CD4-positive, alpha-beta T cell (primary cell): ENCODE measurements around the gene CSNK1E. TPM values are rescaled to one million over a fixed set of nuclear protein-coding genes. Genes with fewer than 3 reads are reported as not detected.

Experiments
- ATAC-seq: fragments of 200-7000 bp; cut with Tn5 transposase; one replicate; pipeline ENCODE4 v1.10.0; 2022; ENCODE audit warnings: mild to moderate bottlenecking; ENCODE audit not compliant: poor library complexity
- CTCF ChIA-PET: fragments of 350-600 bp; sonication (Branson Sonifier 250); formaldehyde crosslinking; loops from one replicate; lab custom pipeline; 2021; ENCODE audit warnings: antibody characterized with exemption, inconsistent platforms; lab: Charles Lee
- POLR2A ChIA-PET: fragments of 350-600 bp; sonication (Branson Sonifier 250); formaldehyde crosslinking; loops from one replicate; lab custom pipeline; 2021; ENCODE audit warnings: antibody characterized with exemption, inconsistent platforms; lab: Charles Lee
- DNase-seq, 14 experiments: peaks; one replicate each; pipeline ENCODE4 v3.0.0-alpha.2; 2013 to 2020; ENCODE audit warnings: mixed read lengths in 2 of 14
- H3K27ac ChIP-seq, 2 donors: one replicate each; pipeline versions ENCODE4 v1.5.1 to v1.7.0; 2013; ENCODE audit warnings: low read length in 2 of 2, low read depth in 1 of 2, mild to moderate bottlenecking in 1 of 2
- H3K27me3 ChIP-seq, 2 experiments: 1 replicate in 1 of 2; 2 replicates in 1 of 2; pipeline versions ENCODE4 v1.6.1 to v1.7.0; 2013; ENCODE audit warnings: low read length in 2 of 2, control low read depth in 1 of 2, mild to moderate bottlenecking in 1 of 2, moderate library complexity in 1 of 2; ENCODE audit not compliant: insufficient read depth in 2 of 2, control insufficient read depth in 1 of 2
- H3K36me3 ChIP-seq: one replicate; pipeline ENCODE4 v1.6.1; 2013; ENCODE audit warnings: low read length, control low read depth; ENCODE audit not compliant: insufficient read depth
- H3K4me1 ChIP-seq: one replicate; pipeline ENCODE4 v1.6.1; 2013; ENCODE audit warnings: low read length, control low read depth; ENCODE audit not compliant: insufficient read depth
- H3K4me3 ChIP-seq: one replicate; pipeline ENCODE4 v1.5.1; 2013; ENCODE audit warnings: mild to moderate bottlenecking, low read length, moderate library complexity
- H3K9me3 ChIP-seq, 2 experiments: 1 replicate in 1 of 2; 2 replicates in 1 of 2; pipeline versions ENCODE4 v1.6.1 to v1.7.0; 2013; ENCODE audit warnings: low read length in 2 of 2, mild to moderate bottlenecking in 2 of 2, control low read depth in 1 of 2, moderate library complexity in 1 of 2; ENCODE audit not compliant: control insufficient read depth in 1 of 2, insufficient read depth in 1 of 2
- H3K27ac Mint-ChIP-seq: one replicate; pipeline ENCODE4 v1.8.0; 2020; ENCODE audit warnings: mixed read lengths
- H3K27me3 Mint-ChIP-seq: one replicate; pipeline ENCODE4 v1.8.0; 2021; ENCODE audit warnings: mixed read lengths
- H3K36me3 Mint-ChIP-seq: one replicate; pipeline ENCODE4 v1.8.0; 2021; ENCODE audit warnings: low read depth, mixed read lengths
- H3K4me1 Mint-ChIP-seq: one replicate; pipeline ENCODE4 v1.8.0; 2021; ENCODE audit warnings: low read depth, mixed read lengths
- H3K4me3 Mint-ChIP-seq: one replicate; pipeline ENCODE4 v1.8.0; 2020; ENCODE audit warnings: mild to moderate bottlenecking, mixed read lengths
- H3K9me3 Mint-ChIP-seq: one replicate; pipeline ENCODE4 v1.8.0; 2020; ENCODE audit warnings: mixed read lengths
- intact Hi-C, 2 experiments: fragments of 100-400 bp; cut with DNase I in 1 of 2; cut with micrococcal nuclease in 1 of 2; formaldehyde crosslinking; loops; one replicate each; pipeline versions ENCODE4 v1.15.1 to v1.9.0; 2023 to 2025; cut with DNase I, micrococcal nuclease
- total RNA-seq, 174 experiments: library from RNA in 2 of 174; stranded (reverse) in 2 of 174; gene quantifications; one replicate each; pipeline ENCODE4 v1.2.3 and lab custom pipeline; 2021 to 2026
- TF ChIP-seq, protein P1 (sequence below): fragments of 200-600 bp; IDR thresholded peaks from one replicate; pipeline ENCODE4 v1.8.0; 2022; ENCODE audit warnings: antibody characterized with exemption, mild to moderate bottlenecking

CSNK1E gene
- total RNA-seq, 2 experiments from 2014 or later: 208 to 217 TPM

DNA sequence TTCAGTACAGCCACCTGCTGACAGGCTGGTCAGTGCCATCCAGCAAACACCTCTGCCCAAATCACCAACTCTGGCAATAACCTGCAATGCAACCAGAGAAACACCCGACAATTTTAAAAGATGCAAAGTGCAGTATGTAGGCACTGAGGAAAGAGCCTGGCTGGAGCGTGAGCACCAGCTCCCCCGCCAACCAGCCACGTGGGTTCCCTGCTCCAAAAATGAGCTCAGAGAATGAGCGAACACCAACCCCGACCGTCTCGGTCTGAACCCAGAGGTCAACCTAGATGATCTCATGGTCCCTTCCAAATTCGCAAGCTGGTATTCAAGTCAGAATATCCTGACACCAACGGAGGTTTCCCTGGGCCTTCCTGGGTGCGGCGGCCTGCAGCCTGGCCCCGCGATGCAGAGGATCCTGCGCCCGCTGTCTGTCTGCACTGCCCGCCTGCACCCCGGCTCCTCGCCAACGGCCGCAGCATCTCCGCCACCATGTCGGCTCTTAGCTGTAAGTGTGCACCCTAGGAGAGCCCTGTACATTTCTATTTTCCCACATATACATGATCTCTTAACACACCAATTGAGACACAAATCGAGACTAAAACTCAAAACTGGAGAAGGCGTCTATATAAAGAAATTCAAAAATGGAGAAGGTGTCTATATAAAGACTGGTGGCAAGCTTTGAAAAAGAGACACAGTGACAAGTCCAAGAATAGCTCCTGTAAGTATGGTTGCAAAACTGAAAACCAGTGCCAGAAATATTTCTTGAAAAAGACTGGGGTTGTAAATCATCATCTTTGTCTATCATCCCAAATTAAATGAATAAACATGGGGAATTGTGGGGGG, 67.2 kb downstream of the CSNK1E start:
- Mint-ChIP-seq H3K9me3 (no peaks in the 10 kb centered on the region), H3K36me3 (peaks cover 40% of the 10 kb centered on the region), H3K27ac (no peak overlapping the region), H3K27me3 (no peaks in the 10 kb centered on the region), H3K4me1 (no peaks in the 10 kb centered on the region), H3K4me3 (no peak overlapping the region)
- intact Hi-C loops: no loop called here
- ATAC-seq (no peak), DNase-seq (no peak)
- no peak overlapping the region for H3K4me3 ChIP-seq
- no peak overlapping the region for H3K27ac ChIP-seq
- TF ChIP-seq, protein P1, sequence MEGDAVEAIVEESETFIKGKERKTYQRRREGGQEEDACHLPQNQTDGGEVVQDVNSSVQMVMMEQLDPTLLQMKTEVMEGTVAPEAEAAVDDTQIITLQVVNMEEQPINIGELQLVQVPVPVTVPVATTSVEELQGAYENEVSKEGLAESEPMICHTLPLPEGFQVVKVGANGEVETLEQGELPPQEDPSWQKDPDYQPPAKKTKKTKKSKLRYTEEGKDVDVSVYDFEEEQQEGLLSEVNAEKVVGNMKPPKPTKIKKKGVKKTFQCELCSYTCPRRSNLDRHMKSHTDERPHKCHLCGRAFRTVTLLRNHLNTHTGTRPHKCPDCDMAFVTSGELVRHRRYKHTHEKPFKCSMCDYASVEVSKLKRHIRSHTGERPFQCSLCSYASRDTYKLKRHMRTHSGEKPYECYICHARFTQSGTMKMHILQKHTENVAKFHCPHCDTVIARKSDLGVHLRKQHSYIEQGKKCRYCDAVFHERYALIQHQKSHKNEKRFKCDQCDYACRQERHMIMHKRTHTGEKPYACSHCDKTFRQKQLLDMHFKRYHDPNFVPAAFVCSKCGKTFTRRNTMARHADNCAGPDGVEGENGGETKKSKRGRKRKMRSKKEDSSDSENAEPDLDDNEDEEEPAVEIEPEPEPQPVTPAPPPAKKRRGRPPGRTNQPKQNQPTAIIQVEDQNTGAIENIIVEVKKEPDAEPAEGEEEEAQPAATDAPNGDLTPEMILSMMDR: no peak
- peaks cover 41% of the 10 kb centered on the region for H3K36me3 ChIP-seq
- peaks cover 3 to 15% of the 10 kb centered on the region in 2 experiments for H3K9me3 ChIP-seq
- H3K4me1 ChIP-seq: no peaks in the 10 kb centered on the region
- POLR2A ChIA-PET: interaction anchor here (0.7 kb wide), 1 partner anchor 1157 kb away, joined by 3 read pairs; no protein-coding TSS in a partner anchor
- H3K27me3 ChIP-seq: no peaks in the 10 kb centered on the region
- CTCF ChIA-PET: no interaction called here

DNA sequence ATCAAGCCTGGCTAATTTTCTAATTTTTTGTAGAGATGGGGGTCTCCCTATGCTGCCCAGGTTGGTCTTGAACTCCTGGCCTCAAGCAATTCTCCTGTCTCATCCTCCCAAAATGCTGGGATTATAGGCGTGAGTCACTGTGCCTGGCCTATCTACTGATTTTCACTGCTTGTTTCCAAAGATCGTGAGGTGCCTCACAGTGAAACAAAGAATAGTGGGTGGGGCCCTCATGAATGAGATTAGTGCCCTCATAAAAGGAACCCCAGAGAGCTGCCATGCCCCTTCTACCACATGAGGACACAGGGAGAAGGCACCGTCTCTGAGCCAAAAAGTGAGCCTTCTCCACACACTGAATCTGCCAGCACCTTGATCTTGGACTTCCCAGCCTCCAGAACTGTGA, 67.9 kb downstream of the CSNK1E start:
- Mint-ChIP-seq H3K27ac (no peak overlapping the region), H3K4me3 (no peak overlapping the region), H3K27me3 (no peaks in the 10 kb centered on the region), H3K4me1 (no peaks in the 10 kb centered on the region), H3K36me3 (peaks cover 42% of the 10 kb centered on the region), H3K9me3 (no peaks in the 10 kb centered on the region)
- peaks cover 47% of the 10 kb centered on the region for H3K36me3 ChIP-seq
- no peak for DNase-seq
- no peaks in the 10 kb centered on the region for H3K4me1 ChIP-seq
- TF ChIP-seq, protein P1: no peak
- no peak overlapping the region for H3K4me3 ChIP-seq
- ChIA-PET CTCF (no interaction called here), POLR2A (no interaction called here)
- intact Hi-C loops: no loop called here
- H3K27ac ChIP-seq: no peak overlapping the region
- no peak for ATAC-seq
- H3K9me3 ChIP-seq: peaks cover 3 to 15% of the 10 kb centered on the region in 2 experiments
- H3K27me3 ChIP-seq: no peaks in the 10 kb centered on the region

DNA sequence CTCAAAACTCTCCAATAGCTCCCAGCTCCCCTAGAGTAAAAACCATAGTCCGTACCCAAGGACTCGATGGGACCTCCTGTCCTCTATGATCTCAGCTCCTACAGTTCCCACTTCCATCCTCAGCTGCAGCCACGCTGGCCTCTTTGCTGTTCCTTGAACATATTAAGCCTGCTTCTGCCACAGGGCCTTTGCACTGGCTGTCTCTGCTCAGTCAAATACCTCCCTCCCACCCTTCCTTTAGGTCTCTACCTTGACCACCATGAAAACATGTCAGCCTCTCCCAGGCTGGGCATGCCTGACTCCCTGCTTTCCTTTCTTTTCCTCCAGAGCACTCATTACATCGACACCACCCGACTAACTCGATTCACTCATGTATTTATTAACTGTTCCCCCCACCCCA, 69.0 kb downstream of the CSNK1E start:
- Histone ChIP-seq H3K4me3 (no peak overlapping the region), H3K27me3 (no peaks in the 10 kb centered on the region), H3K9me3 (peaks cover 3 to 15% of the 10 kb centered on the region in 2 experiments), H3K36me3 (peaks cover 52% of the 10 kb centered on the region), H3K27ac (no peak overlapping the region), H3K4me1 (no peaks in the 10 kb centered on the region)
- H3K4me1 Mint-ChIP-seq: no peaks in the 10 kb centered on the region
- ChIA-PET POLR2A (no interaction called here), CTCF (no interaction called here)
- peaks cover 53% of the 10 kb centered on the region for H3K36me3 Mint-ChIP-seq
- intact Hi-C loops: no loop called here
- no peak overlapping the region for H3K27ac Mint-ChIP-seq
- no peak overlapping the region for H3K4me3 Mint-ChIP-seq
- ATAC-seq: no peak
- no peaks in the 10 kb centered on the region for H3K9me3 Mint-ChIP-seq
- TF ChIP-seq, protein P1: no peak
- no peaks in the 10 kb centered on the region for H3K27me3 Mint-ChIP-seq
- no peak for DNase-seq
